Progenitor cell of endocrine pancreas (in vitro differentiated cells): ENCODE data around the gene RUFY3. TPM values are rescaled to one million over a fixed set of nuclear protein-coding genes. Genes with fewer than 3 reads are reported as not detected.

ENCODE experiments used
- DNase-seq: peaks from one replicate; pipeline ENCODE4 v3.0.0; 2021; ENCODE audit warnings: low spot score; ENCODE audit not compliant: unreplicated experiment
- H3K27ac Mint-ChIP-seq: 2 replicates; pipeline ENCODE4 v1.8.0; 2021; ENCODE audit warnings: mild to moderate bottlenecking, moderate library complexity, mixed read lengths
- H3K27me3 Mint-ChIP-seq: 2 replicates; pipeline ENCODE4 v1.8.0; 2021; ENCODE audit warnings: mixed read lengths
- H3K36me3 Mint-ChIP-seq: 2 replicates; pipeline ENCODE4 v1.8.0; 2022; ENCODE audit warnings: mixed read lengths; ENCODE audit not compliant: insufficient read depth
- H3K4me1 Mint-ChIP-seq: 2 replicates; pipeline ENCODE4 v1.8.0; 2021; ENCODE audit warnings: low read depth, mixed read lengths
- H3K4me3 Mint-ChIP-seq: 2 replicates; pipeline ENCODE4 v1.8.0; 2021; ENCODE audit warnings: low read depth, mild to moderate bottlenecking, moderate library complexity, mixed read lengths
- H3K9me3 Mint-ChIP-seq: 2 replicates; pipeline ENCODE4 v1.8.0; 2021; ENCODE audit warnings: low read depth, mixed read lengths
- CTCF ChIP-seq: fragments of 200-600 bp; sonication (generic); IDR thresholded peaks from one replicate; pipeline ENCODE4 v1.5.0; 2021; ENCODE audit warnings: antibody characterized with exemption, mild to moderate bottlenecking; ENCODE audit not compliant: unreplicated experiment
- total RNA-seq: library from RNA; stranded (reverse); gene quantifications from 2 replicates; pipeline ENCODE4 v1.2.1, GENCODE V29; 2021

RUFY3 gene
- total RNA-seq, 1 donor from 2014 or later: 103 TPM

GRCh38 chr4:70743731-70744130, 22.0 kb downstream of the RUFY3 start:
- Mint-ChIP-seq H3K27me3 (no peaks in the 10 kb centered on the region), H3K36me3 (no peaks in the 10 kb centered on the region), H3K4me1 (peaks cover 21% of the 10 kb centered on the region), H3K4me3 (no peak overlapping the region), H3K9me3 (no peaks in the 10 kb centered on the region), H3K27ac (no peak overlapping the region)
- DNase-seq: no peak
- TF ChIP-seq CTCF: no peak

DNA sequence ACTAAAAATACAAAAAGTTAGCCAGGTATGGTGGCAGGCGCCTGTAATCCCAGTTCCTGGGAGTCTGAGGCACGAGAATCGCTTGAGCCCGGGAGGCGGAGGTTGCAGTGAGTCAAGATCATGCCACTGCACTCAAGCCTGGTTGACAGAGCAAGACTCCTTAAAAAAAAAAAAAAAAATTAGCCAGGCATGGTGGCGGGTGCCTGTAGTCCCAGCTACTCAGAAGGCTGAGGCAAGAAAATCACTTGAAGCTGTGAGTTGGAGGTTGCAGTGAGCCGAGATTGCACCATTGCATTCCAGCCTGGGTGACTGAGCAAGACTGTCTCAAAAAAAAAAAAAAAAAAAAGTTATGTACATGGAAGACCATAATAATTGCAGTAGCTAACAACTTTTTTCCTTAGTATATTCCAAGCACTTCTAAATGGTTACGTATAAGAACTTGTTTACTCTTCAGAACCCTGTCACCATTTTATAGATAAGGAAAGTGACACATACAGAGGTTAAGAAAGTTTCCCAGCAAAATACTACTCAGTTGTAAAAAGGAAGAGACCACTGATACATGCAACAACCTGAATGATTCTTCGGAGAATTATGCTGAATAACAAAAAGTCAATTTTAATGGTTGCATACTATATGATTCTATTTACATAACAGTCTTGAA, 24.5 kb downstream of the RUFY3 start:
- TF ChIP-seq CTCF: no peak
- peaks cover 11% of the 10 kb centered on the region for H3K4me1 Mint-ChIP-seq
- no peak overlapping the region for H3K4me3 Mint-ChIP-seq
- no peaks in the 10 kb centered on the region for H3K36me3 Mint-ChIP-seq
- DNase-seq: no peak
- no peak overlapping the region for H3K27ac Mint-ChIP-seq
- H3K27me3 Mint-ChIP-seq: no peaks in the 10 kb centered on the region
- no peaks in the 10 kb centered on the region for H3K9me3 Mint-ChIP-seq

GRCh38 chr4:70747874-70748273, 26.1 kb downstream of the RUFY3 start:
- Mint-ChIP-seq H3K27me3 (no peaks in the 10 kb centered on the region), H3K4me3 (no peak overlapping the region), H3K9me3 (no peaks in the 10 kb centered on the region), H3K36me3 (no peaks in the 10 kb centered on the region), H3K27ac (no peak overlapping the region), H3K4me1 (no peaks in the 10 kb centered on the region)
- no peak for TF ChIP-seq CTCF
- DNase-seq: no peak

- TF ChIP-seq CTCF: no peak
- Mint-ChIP-seq H3K4me1 (no peaks in the 10 kb centered on the region), H3K27ac (no peak overlapping the region), H3K4me3 (no peak overlapping the region), H3K9me3 (no peaks in the 10 kb centered on the region), H3K27me3 (no peaks in the 10 kb centered on the region), H3K36me3 (no peaks in the 10 kb centered on the region)
- DNase-seq: no peak
Observed at GRCh38 chr4:70749313-70749712, 27.5 kb downstream of the RUFY3 start.

- Mint-ChIP-seq H3K4me3 (no peak overlapping the region), H3K27ac (no peak overlapping the region), H3K27me3 (no peaks in the 10 kb centered on the region), H3K4me1 (no peaks in the 10 kb centered on the region), H3K36me3 (no peaks in the 10 kb centered on the region), H3K9me3 (no peaks in the 10 kb centered on the region)
- no peak for DNase-seq
- TF ChIP-seq CTCF: no peak
Observed at GRCh38 chr4:70752236-70752635, 30.5 kb downstream of the RUFY3 start.
